Adrenal gland (tissue), 5 donors: ENCODE data around the gene BUD23.
"Not testable (repeated sequence)": the region's sequence is repeated elsewhere in the genome, so short reads cannot be mapped to it uniquely, and the experiment has no call there.

ENCODE experiments used
- CTCF ChIP-seq, 6 experiments: fragments of 450-650 bp in 4 of 6; fragments of 200-600 bp in 2 of 6; sonication (generic) in 1 of 6; IDR thresholded peaks; 1 replicate in 5 of 6; 2 replicates in 1 of 6; pipeline versions ENCODE4 v1.5.1 to v1.8.0; 2016 to 2021; ENCODE audit warnings: antibody characterized with exemption in 6 of 6, mild to moderate bottlenecking in 2 of 6, moderate library complexity in 1 of 6
- POLR2A ChIP-seq, 2 donors: fragments of 450-650 bp; IDR thresholded peaks; one replicate each; pipeline ENCODE4 v1.6.1; 2017; ENCODE audit warnings: antibody characterized with exemption in 2 of 2, mild to moderate bottlenecking in 2 of 2, moderate library complexity in 1 of 2
- donor health status: DM: no; HTN: no; CAD: no.

GRCh38 chr7:73676062-73676461, 7.3 kb upstream of the BUD23 start:
- TF ChIP-seq POLR2A, CTCF (IDR thresholded peaks at IDR 0.05): not testable (repeated sequence)
